EH (cell line): ENCODE measurements around the gene PPP3CA.
A peak's percentile ranks its signal among the peaks of the same experiment; 100 is the strongest.

Experiments
- DNase-seq: peaks from one replicate; pipeline ENCODE4 v3.0.0-alpha.2; 2015; ENCODE audit warnings: low read depth

Gene PPP3CA

GRCh38 chr4:101347267-101347556 is at the start of gene PPP3CA:
Gene PPP3CA (minus strand): TSS chr4:101347526.
- no peak for DNase-seq

DNA sequence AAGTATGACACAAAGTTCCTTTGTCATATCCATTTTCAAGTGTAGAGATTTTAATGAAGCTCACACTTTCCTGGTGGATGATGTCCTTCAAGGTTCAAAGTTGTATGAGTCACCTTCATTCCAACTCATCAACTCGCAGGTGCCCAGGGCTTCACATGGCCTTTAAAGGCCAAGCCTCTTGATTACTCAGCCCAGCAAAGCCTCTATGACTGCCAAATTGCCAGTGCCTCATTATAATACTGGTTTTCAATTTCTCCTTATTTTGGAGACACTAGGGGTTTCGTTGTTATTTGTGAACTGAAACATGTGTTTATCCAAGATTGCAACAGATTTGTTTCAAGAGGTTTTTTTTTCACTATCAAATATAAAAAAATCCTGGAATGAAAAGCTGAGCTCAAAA is 45.9 kb upstream of the PPP3CA start:
- DNase-seq, result peak; percentile 38

GRCh38 chr4:101370663-101371210 is 23.4 kb upstream of the PPP3CA start:
- no peak for DNase-seq

- peak; percentile 94 for DNase-seq
These were observed 19.9 kb upstream of the PPP3CA start for GRCh38 chr4:101367201-101367600.

DNA sequence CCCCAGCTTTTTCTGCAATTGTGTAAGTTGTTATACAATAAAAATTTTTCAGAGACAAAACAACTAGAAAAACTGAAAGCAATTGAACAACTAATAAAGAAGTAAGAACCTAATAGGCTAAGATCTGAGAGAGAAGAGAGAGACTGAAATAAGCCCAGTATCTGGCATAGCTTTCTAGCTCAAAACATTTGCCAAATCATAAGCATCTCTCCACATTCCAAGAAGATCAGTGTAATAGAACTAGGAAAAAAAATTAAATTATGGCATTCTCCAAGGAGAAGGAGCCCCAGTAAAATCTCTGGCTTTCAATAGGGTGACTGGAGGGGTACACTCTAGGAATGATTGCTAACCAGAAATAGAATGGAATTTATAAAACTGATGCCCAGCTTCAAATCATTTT is 19.0 kb upstream of the PPP3CA start:
- DNase-seq, result peak; percentile 52

DNA sequence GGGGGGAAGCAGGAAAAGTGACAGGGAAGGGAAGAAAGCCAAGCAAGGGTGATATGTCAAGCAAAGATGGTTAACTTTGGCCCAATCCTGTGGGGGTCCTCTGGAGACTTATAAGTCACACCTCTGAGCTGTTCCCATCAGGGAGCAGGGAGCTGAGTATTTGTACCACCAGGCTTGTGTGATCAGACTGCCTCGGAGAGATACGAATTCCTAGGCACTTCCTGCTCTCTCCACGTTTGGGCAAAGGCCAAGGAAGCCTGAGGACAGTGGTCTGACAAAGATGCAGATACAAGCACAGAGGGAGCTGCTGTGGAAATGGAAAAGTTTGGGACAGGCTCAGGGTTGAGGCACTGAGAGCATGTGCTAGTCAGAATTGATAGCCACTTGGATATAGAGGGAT is 10.4 kb upstream of the PPP3CA start:
- DNase-seq, result peak; percentile 82

DNA sequence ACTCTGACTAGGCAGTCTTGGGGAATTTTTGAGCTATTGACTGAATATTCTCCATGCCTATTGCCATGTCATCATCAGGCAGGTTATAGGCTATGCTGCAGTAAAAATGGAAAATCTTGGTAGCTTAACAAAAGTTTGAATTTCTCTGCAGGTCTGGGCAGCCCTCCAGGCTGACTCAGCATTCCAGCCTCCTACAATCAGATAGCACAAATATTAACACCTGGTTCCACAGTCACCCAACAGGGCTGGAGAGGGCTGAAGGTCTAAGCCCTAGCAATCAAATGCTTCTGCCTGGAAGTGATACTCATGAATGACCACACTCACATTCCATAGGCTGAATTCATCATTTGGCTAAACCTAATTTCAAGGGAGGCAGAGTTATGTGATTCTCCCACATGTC is 9.6 kb upstream of the PPP3CA start:
- peak; percentile 93 for DNase-seq

GRCh38 chr4:101355767-101356702 is 8.7 kb upstream of the PPP3CA start:
- peak; percentile 91 for DNase-seq

DNA sequence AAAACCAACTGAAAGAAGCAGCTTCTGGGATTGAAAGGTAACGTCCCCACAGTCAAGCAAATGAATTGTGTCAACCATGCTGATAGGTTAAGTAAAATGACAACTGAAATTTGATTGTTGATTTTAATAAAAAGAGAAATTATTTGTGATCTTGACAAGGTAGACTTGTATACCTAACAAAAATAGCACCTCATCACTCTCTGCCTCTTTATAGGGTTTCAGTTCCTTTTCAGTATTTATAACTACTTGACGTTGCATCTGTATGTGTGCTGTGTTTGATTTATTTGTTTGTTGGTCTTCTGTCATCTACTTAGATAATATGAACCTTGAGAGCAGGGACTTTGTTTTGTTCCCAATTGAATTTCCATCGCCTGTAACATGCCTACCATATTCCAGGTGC is 7.9 kb upstream of the PPP3CA start:
- no peak for DNase-seq

DNA sequence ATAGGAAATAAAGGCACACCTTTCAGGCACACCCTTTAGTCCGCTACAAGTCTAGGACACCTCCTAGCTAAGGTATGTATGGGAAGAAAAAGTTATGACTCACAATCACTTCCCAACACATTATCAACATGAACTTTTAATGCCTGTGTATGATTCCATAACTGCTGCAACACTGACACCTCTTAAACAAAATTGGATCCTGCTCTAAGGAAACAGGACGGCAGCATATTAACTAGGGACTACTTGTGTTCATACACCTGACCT is 2.4 kb upstream of the PPP3CA start:
- no peak for DNase-seq

DNA sequence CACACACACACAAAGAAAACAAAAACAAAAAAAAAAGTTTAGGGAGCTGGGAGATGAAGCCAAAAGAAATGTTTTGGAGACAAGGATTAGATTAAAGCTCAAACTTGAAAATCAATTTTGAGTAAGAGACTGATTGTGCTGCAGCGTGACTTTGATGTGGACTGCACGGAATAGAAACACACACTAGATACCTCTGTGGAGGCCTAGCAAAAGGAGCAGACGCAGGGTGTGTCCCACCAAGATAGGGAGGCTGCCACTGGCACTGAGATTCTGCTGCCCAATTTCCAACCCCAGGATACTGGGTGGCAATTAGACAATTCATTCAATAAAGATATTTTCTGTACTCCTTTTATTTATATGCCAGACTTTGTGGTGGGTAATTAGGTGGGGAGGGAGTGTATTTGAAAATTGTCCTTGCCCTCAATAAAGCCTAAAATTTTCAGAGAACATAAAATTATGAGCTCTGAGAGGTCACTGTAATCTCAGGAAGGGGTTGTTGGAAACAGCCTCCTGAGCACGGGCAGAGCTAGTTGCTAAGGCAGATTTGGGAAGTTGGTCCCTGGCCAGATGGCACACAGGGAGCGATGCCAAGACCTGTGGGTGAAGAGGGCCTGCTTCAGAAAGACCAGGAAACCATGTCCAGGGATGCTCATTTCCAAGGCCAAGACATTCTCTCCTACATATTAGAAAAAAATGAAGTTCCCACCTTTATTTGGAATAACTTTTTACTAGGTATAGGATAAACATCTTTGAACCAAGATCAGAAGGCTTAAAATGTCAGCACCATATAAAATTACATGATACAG is 1.9 kb upstream of the PPP3CA start:
- no peak for DNase-seq

- no peak for DNase-seq
These were observed 1.1 kb upstream of the PPP3CA start for GRCh38 chr4:101348367-101348827.

- DNase-seq, result peak; percentile 97
These were observed 436 bp upstream of the PPP3CA start for GRCh38 chr4:101347557-101348366.

DNA sequence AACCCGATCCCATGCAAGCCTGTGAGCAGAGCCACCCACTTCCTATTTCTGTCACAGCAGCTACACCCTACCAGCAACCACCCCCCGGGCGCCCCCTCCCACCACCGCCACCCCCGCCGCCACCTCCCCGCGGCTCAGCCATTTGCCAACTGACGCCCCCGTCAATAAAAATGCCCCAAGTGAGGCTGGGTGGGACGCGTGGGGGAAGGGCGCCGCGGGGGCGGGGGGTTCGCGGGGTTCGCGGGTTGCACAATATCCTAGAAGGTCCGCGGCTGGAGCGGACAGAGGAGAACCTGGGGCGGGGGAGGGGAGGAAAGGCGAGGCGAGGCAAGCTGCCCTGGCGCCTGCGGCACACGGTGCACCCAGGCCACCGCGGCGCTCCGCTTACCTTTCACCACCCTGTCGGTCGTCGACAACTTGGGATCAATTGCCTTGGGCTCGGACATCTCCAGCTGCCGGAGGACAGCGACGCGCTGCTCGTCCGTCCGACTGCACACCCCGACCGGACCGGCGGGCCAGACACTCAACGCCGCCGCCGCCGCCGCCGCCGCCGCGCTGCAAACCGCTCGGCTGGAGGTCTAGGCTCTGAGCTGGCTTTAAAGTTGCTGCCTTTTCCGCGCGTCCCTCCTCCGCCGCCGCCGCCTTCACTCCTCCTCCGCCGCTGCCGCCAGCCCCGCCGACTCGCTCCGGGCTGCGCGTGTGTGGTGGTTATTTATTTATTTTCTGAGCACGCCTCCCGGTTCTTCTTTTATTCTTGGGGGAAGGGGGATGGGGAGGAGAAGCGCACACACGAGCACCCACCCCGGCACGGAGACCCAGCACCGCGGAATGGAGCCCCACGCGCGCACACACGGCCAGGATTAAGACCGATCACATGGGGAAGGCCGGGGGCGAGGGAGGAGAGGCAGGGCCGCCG is 717 bp downstream of the PPP3CA start:
- peak; percentile 76 for DNase-seq

- DNase-seq, result peak; percentile 61
These were observed 1.6 kb downstream of the PPP3CA start for GRCh38 chr4:101345596-101346350.

DNA sequence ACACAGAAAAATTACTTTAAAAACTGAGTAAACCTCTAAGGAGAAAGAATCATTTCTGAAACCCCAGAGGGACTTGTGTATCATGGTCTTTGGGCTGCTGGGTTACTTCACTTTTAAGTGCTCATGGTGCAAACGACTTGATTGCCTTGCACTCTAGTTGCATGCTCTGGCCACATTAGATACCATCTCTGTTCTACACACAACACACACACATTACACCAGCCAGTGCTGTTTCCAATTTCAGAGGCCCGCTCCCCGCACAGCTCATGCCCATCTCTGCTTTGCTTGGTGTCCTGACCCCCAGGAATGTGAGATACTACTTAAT is 2.1 kb downstream of the PPP3CA start:
- DNase-seq, result peak; percentile 57

GRCh38 chr4:101339332-101339731 is 8.0 kb downstream of the PPP3CA start:
- DNase-seq, result no peak

DNA sequence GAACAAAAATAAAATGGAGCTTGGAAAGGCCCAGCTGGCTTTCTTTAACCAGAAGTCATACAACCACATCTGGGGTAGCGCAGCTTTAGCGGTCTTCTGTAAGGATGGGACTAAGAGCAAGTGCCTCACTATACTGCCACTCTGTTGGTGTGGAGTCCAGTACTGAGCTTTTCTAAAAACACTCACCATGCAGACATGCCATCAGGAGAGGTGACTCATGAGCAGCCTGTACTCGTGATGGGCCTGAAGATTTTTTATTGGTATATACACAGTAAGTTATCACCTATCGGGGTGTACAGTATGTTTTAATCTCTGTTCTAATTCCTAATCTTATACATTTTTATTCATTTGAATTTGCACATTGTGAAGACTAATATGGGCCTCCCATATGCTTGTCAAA is 9.6 kb downstream of the PPP3CA start:
- DNase-seq, result peak; percentile 72

- DNase-seq, result no peak
These were observed 12.3 kb downstream of the PPP3CA start for GRCh38 chr4:101334963-101335572.

DNA sequence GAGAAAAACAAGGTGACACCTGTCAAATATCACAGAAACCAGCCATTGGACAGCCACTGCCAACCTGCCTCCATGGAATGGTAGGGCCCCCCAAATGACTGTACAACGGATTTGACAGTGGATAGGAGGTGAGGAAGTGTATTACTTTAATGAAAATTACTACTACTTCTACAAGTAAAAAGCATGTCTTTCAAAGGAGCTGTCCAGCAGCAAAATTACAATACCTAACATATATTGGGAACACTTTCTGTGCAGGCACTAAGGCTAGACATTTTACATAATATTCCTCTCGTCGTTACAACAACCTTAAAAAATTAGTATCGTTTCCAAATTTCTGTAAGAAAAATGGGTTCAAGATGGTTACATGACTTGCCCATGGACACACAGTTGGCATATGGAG is 14.9 kb downstream of the PPP3CA start:
- DNase-seq, result peak; percentile 21
